Uterus (tissue), 2 donors: ENCODE measurements around the gene SEMA6B.

Experiments
- CTCF ChIP-seq, 4 experiments: fragments of 200-600 bp in 2 of 4; fragments of 450-650 bp in 2 of 4; sonication (generic) in 2 of 4; IDR thresholded peaks; one replicate each; pipeline ENCODE4 v1.5.1; 2016 to 2019; ENCODE audit warnings: antibody characterized with exemption in 4 of 4, mild to moderate bottlenecking in 2 of 4, moderate library complexity in 1 of 4
- POLR2A ChIP-seq, 2 donors: fragments of 450-650 bp; IDR thresholded peaks; one replicate each; pipeline ENCODE4 v1.6.1; 2016; ENCODE audit warnings: antibody characterized with exemption in 2 of 2, mild to moderate bottlenecking in 1 of 2, moderate library complexity in 1 of 2

GRCh38 chr19:4523306-4524110 is 36.0 kb downstream of the SEMA6B start:
- peak; percentile 22 to 43 (median 42) for TF ChIP-seq CTCF (IDR thresholded peaks at IDR 0.05)
- no peak for TF ChIP-seq POLR2A (IDR thresholded peaks at IDR 0.05)
